ENCODE measurements around the gene USP9X.

- no peak for TF ChIP-seq E2F4 (CRISPR knock-in tag; IDR thresholded peaks at IDR 0.05; ENCODE audit: borderline replicate concordance, low read depth)
- TF ChIP-seq STAT6 (CRISPR knock-in tag; conservative IDR thresholded peaks at IDR 0.05; ENCODE audit: low read depth), result no peak
- no peak for TF ChIP-seq CTCF (IDR thresholded peaks at IDR 0.05)
- TF ChIP-seq MAX (CRISPR knock-in tag; IDR thresholded peaks at IDR 0.05), result no peak
- TF ChIP-seq USF1 (CRISPR knock-in tag; IDR thresholded peaks at IDR 0.05), result no peak
- no peak for TF ChIP-seq AFF4 (CRISPR knock-in tag; IDR thresholded peaks at IDR 0.05; ENCODE audit: borderline replicate concordance)
- TF ChIP-seq ATF2 (CRISPR knock-in tag; IDR thresholded peaks at IDR 0.05; ENCODE audit: borderline replicate concordance, low read depth), result no peak
- no peak for TF ChIP-seq GABPB1 (CRISPR knock-in tag; IDR thresholded peaks at IDR 0.05)
- TF ChIP-seq ZNF121 (CRISPR knock-in tag; IDR thresholded peaks at IDR 0.05), result no peak
- TF ChIP-seq ERG (CRISPR knock-in tag; IDR thresholded peaks at IDR 0.05), result no peak
- no peak for TF ChIP-seq ZNF263 (CRISPR knock-in tag; IDR thresholded peaks at IDR 0.05; ENCODE audit: low read depth)
- no peak for TF ChIP-seq ARID4B (CRISPR knock-in tag; IDR thresholded peaks at IDR 0.05; ENCODE audit: borderline replicate concordance)
- TF ChIP-seq TEAD4 (CRISPR knock-in tag; IDR thresholded peaks at IDR 0.05), result no peak
Observed at GRCh38 chrX:41108463-41109205, 23.4 kb downstream of the USP9X start.
